ENCODE measurements around the gene UTRN. TPM values are rescaled to one million over a fixed set of nuclear protein-coding genes. Genes with fewer than 3 reads are reported as not detected.

UTRN gene
- total RNA-seq, 4 donors from 2014 or later: 98.6 to 112 (median 102) TPM

- H3K4me3 ChIP-seq: no peak overlapping the region
- H3K36me3 ChIP-seq: peaks cover 0 to 5% (median 0%) of the 10 kb centered on the region in 4 donors
- H3K27me3 ChIP-seq: no peaks in the 10 kb centered on the region
- no peak for DNase-seq (ENCODE audit: extremely low spot score)
- WGBS: 79% methylated on average over 1 of the region's 1 CpG
- H3K27ac ChIP-seq (replicated peaks in 1 of 4): peak overlapping the region; percentile 36 to 47 (median 42)
- intact Hi-C loops (cut with DNase I): no loop called here
- peaks cover 40 to 44% (median 42%) of the 10 kb centered on the region in 4 donors for H3K4me1 ChIP-seq
- no peak for TF ChIP-seq POLR2A (IDR thresholded peaks at IDR 0.05; ENCODE audit: low read depth)
- no peak for TF ChIP-seq CTCF (IDR thresholded peaks at IDR 0.05)
- TF ChIP-seq EP300 (IDR thresholded peaks at IDR 0.05): no peak
- no peak for TF ChIP-seq POLR2AphosphoS5 (IDR thresholded peaks at IDR 0.05)
- H3K9me3 ChIP-seq: no peaks in the 10 kb centered on the region
These were observed 29.4 kb downstream of the UTRN start for GRCh38 chr6:144314562-144314961.

GRCh38 chr6:144315226-144315980 lies 30.3 kb downstream of the UTRN start:
- Histone ChIP-seq H3K27me3 (no peaks in the 10 kb centered on the region), H3K4me1 (peaks cover 43 to 52% (median 46%) of the 10 kb centered on the region in 4 donors), H3K4me3 (no peak overlapping the region), H3K9me3 (no peaks in the 10 kb centered on the region), H3K36me3 (no peaks in the 10 kb centered on the region), H3K27ac (replicated peaks in 1 of 4) (peak overlapping the region in 2 of 4 donors; percentile 36 to 47)
- TF ChIP-seq POLR2A (IDR thresholded peaks at IDR 0.05; ENCODE audit: low read depth): no peak
- TF ChIP-seq CTCF (IDR thresholded peaks at IDR 0.05): no peak
- TF ChIP-seq EP300 (IDR thresholded peaks at IDR 0.05): no peak
- TF ChIP-seq POLR2AphosphoS5 (IDR thresholded peaks at IDR 0.05): no peak
- WGBS: 85% methylated on average over 16 of the region's 16 CpGs
- intact Hi-C loops (cut with DNase I): no loop called here
- DNase-seq (ENCODE audit: extremely low spot score): no peak

- Histone ChIP-seq H3K36me3 (no peaks in the 10 kb centered on the region), H3K27me3 (no peaks in the 10 kb centered on the region), H3K4me1 (peaks cover 36 to 58% (median 54%) of the 10 kb centered on the region in 4 donors), H3K27ac (replicated peaks in 1 of 4) (peak overlapping the region in 2 of 4 donors; percentile 36 to 47), H3K9me3 (no peaks in the 10 kb centered on the region), H3K4me3 (no peak overlapping the region)
- WGBS: 94% methylated on average over 6 of the region's 6 CpGs
- DNase-seq (ENCODE audit: extremely low spot score): no peak
- intact Hi-C loops (cut with DNase I): no loop called here
- TF ChIP-seq POLR2A (IDR thresholded peaks at IDR 0.05; ENCODE audit: low read depth) (no peak), EP300 (IDR thresholded peaks at IDR 0.05) (no peak), CTCF (IDR thresholded peaks at IDR 0.05) (no peak), POLR2AphosphoS5 (IDR thresholded peaks at IDR 0.05) (no peak)
These were observed 31.1 kb downstream of the UTRN start for GRCh38 chr6:144315981-144316861.

- no peaks in the 10 kb centered on the region for H3K27me3 ChIP-seq
- H3K4me3 ChIP-seq: no peak overlapping the region
- H3K36me3 ChIP-seq: no peaks in the 10 kb centered on the region
- no peak for TF ChIP-seq POLR2AphosphoS5 (IDR thresholded peaks at IDR 0.05)
- TF ChIP-seq EP300 (IDR thresholded peaks at IDR 0.05): no peak
- TF ChIP-seq CTCF (IDR thresholded peaks at IDR 0.05): no peak
- TF ChIP-seq POLR2A (IDR thresholded peaks at IDR 0.05; ENCODE audit: low read depth): no peak
- H3K27ac ChIP-seq (replicated peaks in 1 of 4): no peak overlapping the region
- no peak for DNase-seq (ENCODE audit: extremely low spot score)
- peaks cover 30 to 58% (median 54%) of the 10 kb centered on the region in 4 donors for H3K4me1 ChIP-seq
- intact Hi-C loops (cut with DNase I): no loop called here
- no peaks in the 10 kb centered on the region for H3K9me3 ChIP-seq
These were observed 31.7 kb downstream of the UTRN start for GRCh38 chr6:144316862-144317195.

Measured in esophagus muscularis mucosa (tissue), 4 donors.